OCI-LY7 (cell line): ENCODE data around the gene MYO7A. TPM values are rescaled to one million over a fixed set of nuclear protein-coding genes. Genes with fewer than 3 reads are reported as not detected.

Experiments used
- BruUV-seq: library from RNA; stranded (reverse); fragments of 400-500 nt; replicated peaks from 2 replicates; lab custom pipeline; 2021; lab: Mats Ljungman, UMichigan
- CTCF ChIA-PET: fragments of 300-600 bp; sonication (Branson Sonifier 250); formaldehyde crosslinking; loops from one replicate; lab custom pipeline; 2022; ENCODE audit warnings: antibody characterized with exemption; ENCODE audit not compliant: unreplicated experiment; lab: Charles Lee
- POLR2A ChIA-PET: fragments of 300-600 bp; sonication (Branson Sonifier 250); formaldehyde crosslinking; loops from one replicate; lab custom pipeline; 2022; ENCODE audit warnings: antibody characterized with exemption; lab: Charles Lee
- DNase-seq: peaks from one replicate; pipeline ENCODE4 v3.0.0-alpha.2; 2015; ENCODE audit warnings: low spot score
- H2AFZ ChIP-seq: fragments of 200-600 bp; sonication (generic), shearing (Covaris generic); 2 replicates; pipeline ENCODE4 v1.6.1; 2014; ENCODE audit warnings: mild to moderate bottlenecking, antibody characterized with exemption, low read length, moderate library complexity
- H3K27ac ChIP-seq: fragments of 200-600 bp; sonication (generic); 2 replicates; pipeline ENCODE4 v1.5.1; 2014; ENCODE audit warnings: mixed run types, low read depth, mild to moderate bottlenecking, moderate library complexity, low read length, inconsistent platforms; ENCODE audit not compliant: poor library complexity, severe bottlenecking
- H3K36me3 ChIP-seq: fragments of 200-600 bp; sonication (generic); 2 replicates; pipeline ENCODE4 v1.6.1; 2014; ENCODE audit warnings: mild to moderate bottlenecking, antibody characterized with exemption, low read length, moderate library complexity, mixed read lengths; ENCODE audit not compliant: insufficient read depth
- H3K4me1 ChIP-seq: fragments of 200-600 bp; sonication (generic); 2 replicates; pipeline ENCODE4 v1.5.1; 2014; ENCODE audit warnings: mild to moderate bottlenecking, low read length; ENCODE audit not compliant: insufficient read depth, poor library complexity, severe bottlenecking
- H3K4me2 ChIP-seq: fragments of 200-600 bp; sonication (generic); 2 replicates; pipeline ENCODE4 v1.6.1; 2014; ENCODE audit warnings: mild to moderate bottlenecking, low read length
- H3K4me3 ChIP-seq: fragments of 200-600 bp; sonication (generic); 2 replicates; pipeline ENCODE4 v1.5.1; 2014; ENCODE audit warnings: mild to moderate bottlenecking, low read depth, low read length; ENCODE audit not compliant: poor library complexity, severe bottlenecking
- H3K79me2 ChIP-seq: fragments of 200-600 bp; sonication (generic); 2 replicates; pipeline ENCODE4 v1.6.1; 2016; ENCODE audit warnings: low read depth, mild to moderate bottlenecking, low read length, moderate library complexity, mixed read lengths; ENCODE audit not compliant: insufficient read depth
- H3K9me2 ChIP-seq: fragments of 200-600 bp; sonication (generic); 2 replicates; pipeline ENCODE4 v1.6.1; 2016; ENCODE audit warnings: mild to moderate bottlenecking, low read length, mixed read lengths; ENCODE audit not compliant: insufficient read depth
- H3K9me3 ChIP-seq: fragments of 200-600 bp; sonication (generic); 2 replicates; pipeline ENCODE4 v1.6.1; 2014; ENCODE audit warnings: mild to moderate bottlenecking, mixed run types, low read length, mixed read lengths
- H4K20me1 ChIP-seq: fragments of 200-600 bp; sonication (generic); 2 replicates; pipeline ENCODE4 v1.6.1; 2014; ENCODE audit warnings: mild to moderate bottlenecking, antibody characterized with exemption, low read length, moderate library complexity, mixed read lengths; ENCODE audit not compliant: insufficient read depth
- CTCF ChIP-seq: fragments of 200-600 bp; sonication (generic); conservative IDR thresholded peaks from 2 replicates; pipeline ENCODE4 v1.5.1; 2014; ENCODE audit warnings: mild to moderate bottlenecking, antibody characterized with exemption, low read length, moderate library complexity, mixed read lengths
- EZH2phosphoT487 ChIP-seq: fragments of 200-600 bp; sonication (generic); IDR thresholded peaks from 2 replicates; pipeline ENCODE4 v1.6.1; 2018; ENCODE audit warnings: low read depth, borderline replicate concordance, mild to moderate bottlenecking, mixed run types, antibody characterized with exemption, low read length, moderate library complexity, mixed read lengths
- intact Hi-C: fragments of 100-400 bp; cut with micrococcal nuclease; formaldehyde crosslinking; loops from one replicate; pipeline ENCODE4 v1.10.0; 2022; ENCODE audit not compliant: unreplicated experiment
- total RNA-seq, 2 experiments: library from RNA; depleted of rRNA in 1 of 2; stranded (reverse); fragments of >200 nt in 1 of 2; shearing (Covaris generic) in 1 of 2; gene quantifications; 2 replicates each; pipeline ENCODE4 v1.2.3, GENCODE V29; 2014 to 2022

The MYO7A gene
- total RNA-seq, 2 experiments from 2014 or later = not detected

- H3K9me2 ChIP-seq = no peaks in the 10 kb centered on the region
- H4K20me1 ChIP-seq = no peaks in the 10 kb centered on the region
- no TSS peak for BruUV-seq
- no peaks in the 10 kb centered on the region for H3K79me2 ChIP-seq
- DNase-seq = no peak
- H3K27ac ChIP-seq = no peak overlapping the region
- no peaks in the 10 kb centered on the region for H3K36me3 ChIP-seq
- no peaks in the 10 kb centered on the region for H3K9me3 ChIP-seq
- no peaks in the 10 kb centered on the region for H3K4me1 ChIP-seq
- no peak for TF ChIP-seq CTCF
- H3K4me3 ChIP-seq = no peak overlapping the region
- intact Hi-C loops = no loop called here
- CTCF ChIA-PET = no interaction called here
- H3K4me2 ChIP-seq = no peak overlapping the region
- POLR2A ChIA-PET = no interaction called here
- no peak overlapping the region for H2AFZ ChIP-seq
These were observed 18.4 kb downstream of the MYO7A start for GRCh38 chr11:77146261-77147035.

- intact Hi-C loops = no loop called here
- CTCF ChIA-PET = no interaction called here
- H3K79me2 ChIP-seq = no peaks in the 10 kb centered on the region
- no peak overlapping the region for H3K4me3 ChIP-seq
- TF ChIP-seq CTCF (no peak), EZH2phosphoT487 (no peak)
- DNase-seq = no peak
- no peaks in the 10 kb centered on the region for H3K9me2 ChIP-seq
- no peaks in the 10 kb centered on the region for H4K20me1 ChIP-seq
- no peak overlapping the region for H3K4me2 ChIP-seq
- POLR2A ChIA-PET = no interaction called here
- H3K36me3 ChIP-seq = no peaks in the 10 kb centered on the region
- H3K4me1 ChIP-seq = no peaks in the 10 kb centered on the region
- no peak overlapping the region for H2AFZ ChIP-seq
- BruUV-seq = no TSS peak
- no peaks in the 10 kb centered on the region for H3K9me3 ChIP-seq
- H3K27ac ChIP-seq = no peak overlapping the region
These were observed 18.9 kb downstream of the MYO7A start for GRCh38 chr11:77147036-77147315.

GRCh38 chr11:77147668-77148321, 19.7 kb downstream of the MYO7A start:
- H3K4me1 ChIP-seq = no peaks in the 10 kb centered on the region
- H2AFZ ChIP-seq = no peak overlapping the region
- no TSS peak for BruUV-seq
- H3K79me2 ChIP-seq = no peaks in the 10 kb centered on the region
- H3K36me3 ChIP-seq = no peaks in the 10 kb centered on the region
- intact Hi-C loops = no loop called here
- CTCF ChIA-PET = no interaction called here
- no peak for DNase-seq
- no peak for TF ChIP-seq EZH2phosphoT487
- TF ChIP-seq CTCF = no peak
- H3K27ac ChIP-seq = no peak overlapping the region
- no peaks in the 10 kb centered on the region for H4K20me1 ChIP-seq
- POLR2A ChIA-PET = no interaction called here
- no peaks in the 10 kb centered on the region for H3K9me3 ChIP-seq
- H3K9me2 ChIP-seq = no peaks in the 10 kb centered on the region
- no peak overlapping the region for H3K4me3 ChIP-seq
- H3K4me2 ChIP-seq = no peak overlapping the region
